Breast epithelium (tissue), 4 donors: ENCODE results near the gene ISYNA1. TPM values are rescaled to one million over a fixed set of nuclear protein-coding genes. Genes with fewer than 3 reads are reported as not detected.
A peak's percentile ranks its signal among the peaks of the same experiment; 100 is the strongest.

Experiments
- DNase-seq, 2 donors: peaks; one replicate each; pipeline ENCODE4 v3.0.0-alpha.2; 2019; ENCODE audit warnings: low spot score in 2 of 2
- H3K27ac ChIP-seq, 2 donors: fragments of 200-600 bp; sonication (generic) in 1 of 2; one replicate each; pipeline ENCODE4 v1.5.1; 2016 to 2019; ENCODE audit warnings: mild to moderate bottlenecking in 1 of 2
- H3K27me3 ChIP-seq, 2 donors: fragments of 200-600 bp; sonication (generic) in 1 of 2; one replicate each; pipeline versions ENCODE4 v1.5.1 to v1.6.0; 2017 to 2019; ENCODE audit warnings: control low read depth in 1 of 2, mild to moderate bottlenecking in 1 of 2
- H3K36me3 ChIP-seq: fragments of 200-600 bp; one replicate; pipeline ENCODE4 v1.5.1; 2019
- H3K4me1 ChIP-seq, 2 donors: fragments of 200-600 bp; sonication (generic); one replicate each; pipeline ENCODE4 v1.5.1; 2016 to 2019; ENCODE audit warnings: control low read depth in 1 of 2
- H3K4me3 ChIP-seq, 3 donors: fragments of 200-600 bp; sonication (generic); 1 replicate in 2 of 3; 2 replicates in 1 of 3; pipeline ENCODE4 v1.5.1; 2016 to 2019; ENCODE audit warnings: mild to moderate bottlenecking in 3 of 3, moderate library complexity in 2 of 3
- H3K9me3 ChIP-seq, 2 donors: fragments of 200-600 bp; sonication (generic) in 1 of 2; one replicate each; pipeline ENCODE4 v1.5.1; 2016 to 2019; ENCODE audit warnings: control low read depth in 1 of 2
- POLR2A ChIP-seq: fragments of 450-650 bp; IDR thresholded peaks from one replicate; pipeline ENCODE4 v1.6.1; 2016; ENCODE audit warnings: antibody characterized with exemption, mild to moderate bottlenecking, moderate library complexity
- POLR2AphosphoS5 ChIP-seq, 3 donors: sonication (generic); formaldehyde crosslinking; IDR thresholded peaks; one replicate each; pipeline ENCODE4 v1.6.1; 2017; ENCODE audit warnings: antibody characterized with exemption in 3 of 3
- intact Hi-C: fragments of 100-400 bp; cut with DNase I; formaldehyde crosslinking; loops from one replicate; pipeline ENCODE4 v1.15.1; 2023; ENCODE audit warnings: low total_unique reads
- total RNA-seq, 3 donors: library from RNA; depleted of rRNA; stranded (reverse); fragments of >200 nt; gene quantifications; one replicate each; pipeline ENCODE4 v1.1.0, GENCODE V29; 2016
- TF ChIP-seq, protein P1 (sequence below), 3 donors: fragments of 450-650 bp; IDR thresholded peaks; one replicate each; pipeline ENCODE4 v1.5.1; 2016 to 2017; ENCODE audit warnings: antibody characterized with exemption in 3 of 3, mild to moderate bottlenecking in 3 of 3, moderate library complexity in 3 of 3

The ISYNA1 gene
- total RNA-seq, 3 donors from 2014 or later, result 7.4 to 42.9 (median 40.2) TPM

DNA sequence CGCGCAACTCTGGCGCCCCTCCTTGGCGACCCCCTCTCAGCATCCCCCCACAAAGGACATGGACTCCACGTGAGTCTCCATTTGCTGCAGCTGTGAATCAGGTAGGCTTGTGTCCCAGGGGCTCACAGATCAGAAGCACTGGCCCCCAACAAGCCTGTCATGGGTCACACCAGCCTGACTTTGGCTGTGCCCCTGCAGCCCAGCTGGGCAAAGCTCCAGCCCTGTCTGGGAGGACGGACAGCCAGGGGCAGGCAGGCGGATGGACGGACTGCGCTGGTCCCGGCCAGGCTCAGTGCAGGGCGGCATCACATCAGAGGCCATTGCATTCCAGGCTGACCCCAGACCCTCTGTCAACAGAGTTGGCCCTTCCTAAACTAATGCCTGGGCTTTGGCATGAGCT lies 28.4 kb upstream of the ISYNA1 start:
- TF ChIP-seq POLR2AphosphoS5 (IDR thresholded peaks at IDR 0.05), result no peak
- TF ChIP-seq, protein P1, sequence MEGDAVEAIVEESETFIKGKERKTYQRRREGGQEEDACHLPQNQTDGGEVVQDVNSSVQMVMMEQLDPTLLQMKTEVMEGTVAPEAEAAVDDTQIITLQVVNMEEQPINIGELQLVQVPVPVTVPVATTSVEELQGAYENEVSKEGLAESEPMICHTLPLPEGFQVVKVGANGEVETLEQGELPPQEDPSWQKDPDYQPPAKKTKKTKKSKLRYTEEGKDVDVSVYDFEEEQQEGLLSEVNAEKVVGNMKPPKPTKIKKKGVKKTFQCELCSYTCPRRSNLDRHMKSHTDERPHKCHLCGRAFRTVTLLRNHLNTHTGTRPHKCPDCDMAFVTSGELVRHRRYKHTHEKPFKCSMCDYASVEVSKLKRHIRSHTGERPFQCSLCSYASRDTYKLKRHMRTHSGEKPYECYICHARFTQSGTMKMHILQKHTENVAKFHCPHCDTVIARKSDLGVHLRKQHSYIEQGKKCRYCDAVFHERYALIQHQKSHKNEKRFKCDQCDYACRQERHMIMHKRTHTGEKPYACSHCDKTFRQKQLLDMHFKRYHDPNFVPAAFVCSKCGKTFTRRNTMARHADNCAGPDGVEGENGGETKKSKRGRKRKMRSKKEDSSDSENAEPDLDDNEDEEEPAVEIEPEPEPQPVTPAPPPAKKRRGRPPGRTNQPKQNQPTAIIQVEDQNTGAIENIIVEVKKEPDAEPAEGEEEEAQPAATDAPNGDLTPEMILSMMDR (IDR thresholded peaks at IDR 0.05), result no peak
- no peak for TF ChIP-seq POLR2A
- intact Hi-C loops, result no loop called here
- Histone ChIP-seq H3K36me3 (no peaks in the 10 kb centered on the region), H3K4me1 (peaks cover 14 to 17% of the 10 kb centered on the region in 2 donors), H3K4me3 (no peak overlapping the region), H3K9me3 (no peaks in the 10 kb centered on the region), H3K27me3 (no peaks in the 10 kb centered on the region), H3K27ac (peak overlapping the region; percentile 86 to 94)
- DNase-seq, result no peak

DNA sequence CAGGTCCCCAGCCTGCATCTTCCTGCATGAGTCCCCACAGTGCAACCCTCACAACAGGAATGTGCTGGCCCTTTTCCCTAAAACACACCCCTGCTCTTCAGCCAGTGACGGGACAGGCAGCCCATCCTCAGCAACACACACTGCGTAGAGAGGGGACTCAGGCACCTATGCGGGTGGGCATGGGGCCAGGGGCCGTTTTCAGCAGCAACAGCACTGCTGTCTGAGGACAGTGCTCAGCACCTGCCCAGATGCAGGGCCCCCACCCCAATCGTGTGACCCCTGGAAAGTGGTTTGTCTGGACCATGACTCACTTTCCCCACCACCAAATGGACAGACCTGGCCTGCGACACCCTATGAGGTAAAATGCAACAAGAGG lies 28.0 kb upstream of the ISYNA1 start:
- DNase-seq, result no peak
- no peak for TF ChIP-seq POLR2A
- TF ChIP-seq POLR2AphosphoS5 (IDR thresholded peaks at IDR 0.05), result no peak
- TF ChIP-seq, protein P1 (IDR thresholded peaks at IDR 0.05), result no peak
- peak overlapping the region; percentile 86 to 94 for H3K27ac ChIP-seq
- no peak overlapping the region for H3K4me3 ChIP-seq
- intact Hi-C loops, result no loop called here
- no peaks in the 10 kb centered on the region for H3K27me3 ChIP-seq
- peaks cover 2% of the 10 kb centered on the region for H3K36me3 ChIP-seq
- peaks cover 14 to 19% of the 10 kb centered on the region in 2 donors for H3K4me1 ChIP-seq
- no peaks in the 10 kb centered on the region for H3K9me3 ChIP-seq

DNA sequence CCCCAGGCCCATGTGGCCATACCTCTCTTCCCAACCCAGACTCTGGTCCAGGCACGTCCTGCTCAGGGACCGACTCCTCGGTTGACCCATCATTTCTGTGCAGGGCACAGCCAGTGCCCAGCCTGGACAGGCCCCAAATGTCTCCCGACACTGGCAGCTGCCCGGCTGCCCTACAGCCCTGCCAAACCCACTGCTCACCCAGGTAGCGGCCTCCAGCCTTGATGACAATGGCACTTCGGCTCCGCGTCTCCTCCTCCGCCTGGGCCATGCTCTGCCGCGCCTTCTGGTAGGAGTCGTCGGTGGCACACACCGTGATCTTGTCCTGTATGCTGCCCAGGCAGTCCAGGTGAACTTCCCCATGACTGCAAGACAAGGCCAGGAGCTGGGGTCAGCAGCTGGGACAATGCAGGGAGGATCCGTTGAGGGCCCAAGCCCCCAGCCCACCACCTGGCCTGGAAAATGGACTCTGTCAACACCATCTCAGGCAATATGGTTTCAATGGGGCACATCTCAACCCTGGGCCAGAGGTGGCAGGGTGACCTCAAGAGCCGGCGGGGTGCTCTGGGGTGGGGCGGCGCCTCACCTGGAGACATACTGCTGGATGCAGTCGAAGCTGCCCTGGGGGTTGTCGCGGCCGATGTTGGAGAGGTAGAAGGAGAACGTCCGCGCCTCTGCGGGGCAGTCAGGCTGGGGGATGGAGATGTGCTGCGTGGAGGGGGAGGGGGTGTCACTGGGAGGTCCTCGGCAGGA lies 27.5 kb upstream of the ISYNA1 start:
- intact Hi-C loops, result no loop called here
- Histone ChIP-seq H3K4me1 (peaks cover 19 to 22% of the 10 kb centered on the region in 2 donors), H3K9me3 (no peaks in the 10 kb centered on the region), H3K4me3 (peak overlapping the region in 1 of 3 donors; percentile 23), H3K27ac (peak overlapping the region; percentile 86 to 94), H3K27me3 (no peaks in the 10 kb centered on the region), H3K36me3 (peaks cover 6% of the 10 kb centered on the region)
- TF ChIP-seq, protein P1 (IDR thresholded peaks at IDR 0.05), result no peak
- TF ChIP-seq POLR2A, result no peak
- DNase-seq, result no peak

DNA sequence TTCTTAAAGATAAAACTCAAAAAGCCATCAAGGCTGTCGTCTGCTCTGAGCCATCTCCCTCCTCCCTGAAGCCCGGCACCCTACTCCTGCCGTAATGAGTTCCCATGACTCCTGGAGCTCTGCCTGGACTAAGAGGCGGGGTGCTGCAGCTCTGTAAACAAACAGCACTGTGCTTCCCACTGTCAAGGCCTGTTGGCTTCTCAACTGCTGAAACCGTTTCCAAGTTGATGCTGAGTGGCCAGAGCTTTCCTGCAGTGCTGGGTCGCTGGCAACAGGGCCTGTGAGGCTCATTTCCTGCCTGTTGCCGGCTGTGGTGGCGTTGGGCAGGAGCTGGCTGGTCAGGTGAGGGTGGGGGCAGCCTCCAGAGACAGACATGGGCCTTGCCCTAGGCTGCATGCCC lies 26.7 kb upstream of the ISYNA1 start:
- Histone ChIP-seq H3K36me3 (peaks cover 6% of the 10 kb centered on the region), H3K27ac (peak overlapping the region; percentile 86 to 94), H3K27me3 (no peaks in the 10 kb centered on the region), H3K9me3 (no peaks in the 10 kb centered on the region), H3K4me3 (peak overlapping the region in 1 of 3 donors; percentile 23), H3K4me1 (peaks cover 21 to 24% of the 10 kb centered on the region in 2 donors)
- DNase-seq, result peak; percentile 77 to 80
- intact Hi-C loops, result no loop called here
- TF ChIP-seq, protein P1 (IDR thresholded peaks at IDR 0.05), result no peak
- peak; percentile 5 to 63 (median 47) for TF ChIP-seq POLR2AphosphoS5 (IDR thresholded peaks at IDR 0.05)
- no peak for TF ChIP-seq POLR2A

DNA sequence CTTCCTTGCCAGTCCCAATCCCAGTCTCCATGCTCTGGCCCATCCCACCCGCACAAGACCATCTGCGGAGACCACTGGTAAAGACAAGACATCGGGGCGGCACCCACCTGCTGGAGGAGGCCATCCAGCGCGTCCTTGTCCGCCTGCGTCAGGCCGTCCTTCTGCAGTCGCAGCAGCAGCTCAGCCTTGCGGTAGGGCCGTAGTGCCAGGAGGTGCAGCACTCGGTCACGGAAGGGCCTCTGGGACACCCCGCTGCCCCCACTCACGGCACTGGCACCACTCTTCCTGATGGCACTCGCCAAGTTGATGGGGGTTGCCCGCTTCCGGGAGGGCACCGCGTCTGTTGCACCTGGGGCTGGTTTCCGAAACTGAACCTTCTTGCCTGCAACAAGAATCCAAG lies 23.5 kb upstream of the ISYNA1 start:
- Histone ChIP-seq H3K9me3 (no peaks in the 10 kb centered on the region), H3K4me1 (peaks cover 20 to 24% of the 10 kb centered on the region in 2 donors), H3K4me3 (no peak overlapping the region), H3K27ac (peak overlapping the region; percentile 54 to 95), H3K36me3 (peaks cover 6% of the 10 kb centered on the region), H3K27me3 (no peaks in the 10 kb centered on the region)
- TF ChIP-seq, protein P1 (IDR thresholded peaks at IDR 0.05), result no peak
- TF ChIP-seq POLR2AphosphoS5 (IDR thresholded peaks at IDR 0.05) (no peak), POLR2A (no peak)
- no peak for DNase-seq
- intact Hi-C loops, result no loop called here
